ENCODE results near the gene GIGYF2.

DNA sequence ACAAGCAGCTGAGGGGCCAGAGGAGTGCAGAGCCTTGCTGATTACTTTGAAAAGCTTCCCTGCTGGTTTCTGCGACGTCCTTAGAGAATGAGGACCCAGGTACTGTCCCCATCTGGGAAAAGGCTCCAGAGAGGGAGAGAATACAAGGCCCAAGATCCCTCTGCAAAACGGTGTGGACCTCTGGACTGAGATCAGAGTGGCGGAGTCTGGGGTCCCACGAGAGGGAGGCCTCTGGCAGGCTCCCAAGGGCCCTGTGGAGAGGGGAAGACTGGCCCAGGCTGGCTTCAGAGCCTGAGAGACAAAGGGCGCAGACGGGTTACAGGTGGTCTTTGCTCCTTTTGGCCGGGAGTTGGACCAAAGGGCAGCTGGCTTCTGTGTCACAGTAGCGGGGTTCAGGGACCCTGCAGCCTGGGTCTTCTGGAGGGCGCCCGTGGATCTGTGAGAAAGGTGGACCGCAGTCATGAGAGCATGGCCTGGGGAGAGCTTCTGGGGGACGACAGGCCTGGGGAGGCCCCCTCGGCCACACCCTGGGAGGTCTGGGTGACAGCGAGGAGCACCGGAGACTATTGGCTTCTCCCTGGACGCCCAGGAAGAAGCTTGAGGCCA lies 173.7 kb downstream of the GIGYF2 start:
- TF ChIP-seq, protein P1, sequence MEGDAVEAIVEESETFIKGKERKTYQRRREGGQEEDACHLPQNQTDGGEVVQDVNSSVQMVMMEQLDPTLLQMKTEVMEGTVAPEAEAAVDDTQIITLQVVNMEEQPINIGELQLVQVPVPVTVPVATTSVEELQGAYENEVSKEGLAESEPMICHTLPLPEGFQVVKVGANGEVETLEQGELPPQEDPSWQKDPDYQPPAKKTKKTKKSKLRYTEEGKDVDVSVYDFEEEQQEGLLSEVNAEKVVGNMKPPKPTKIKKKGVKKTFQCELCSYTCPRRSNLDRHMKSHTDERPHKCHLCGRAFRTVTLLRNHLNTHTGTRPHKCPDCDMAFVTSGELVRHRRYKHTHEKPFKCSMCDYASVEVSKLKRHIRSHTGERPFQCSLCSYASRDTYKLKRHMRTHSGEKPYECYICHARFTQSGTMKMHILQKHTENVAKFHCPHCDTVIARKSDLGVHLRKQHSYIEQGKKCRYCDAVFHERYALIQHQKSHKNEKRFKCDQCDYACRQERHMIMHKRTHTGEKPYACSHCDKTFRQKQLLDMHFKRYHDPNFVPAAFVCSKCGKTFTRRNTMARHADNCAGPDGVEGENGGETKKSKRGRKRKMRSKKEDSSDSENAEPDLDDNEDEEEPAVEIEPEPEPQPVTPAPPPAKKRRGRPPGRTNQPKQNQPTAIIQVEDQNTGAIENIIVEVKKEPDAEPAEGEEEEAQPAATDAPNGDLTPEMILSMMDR (IDR thresholded peaks at IDR 0.05): no peak
- no peak for TF ChIP-seq ZFX (IDR thresholded peaks at IDR 0.05; ENCODE audit: borderline replicate concordance)
